ENCODE results near the gene OR2W3.

Gene OR2W3

GRCh38 chr1:247895163-247895637 is at the start of gene OR2W3:
OR2W3 (plus strand) TSS chr1:247895587; CDS start chr1:247895587, 0 bp downstream.
- DNase-seq: no peak

DNA sequence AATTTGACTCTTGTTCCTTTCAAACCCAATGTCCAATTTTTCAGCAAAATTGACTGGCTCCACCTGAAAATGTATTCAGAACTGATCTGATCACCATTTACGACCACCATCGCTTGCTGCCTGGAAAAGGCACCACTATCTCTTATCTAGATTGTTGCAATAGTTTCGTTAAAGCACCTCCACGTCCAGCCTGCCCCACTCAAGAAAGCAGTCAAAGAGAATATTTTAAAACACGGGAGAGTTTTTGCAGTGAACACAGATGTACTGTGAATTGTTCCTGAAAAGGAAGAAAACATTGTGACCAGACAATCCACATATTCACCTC is 49.7 kb upstream of the OR2W3 start:
- DNase-seq: no peak

GRCh38 chr1:247848346-247848745 is 47.0 kb upstream of the OR2W3 start:
- DNase-seq: no peak

GRCh38 chr1:247849616-247850015 is 45.8 kb upstream of the OR2W3 start:
- DNase-seq: no peak

- no peak for DNase-seq
Measured at GRCh38 chr1:247854899-247855545, 40.4 kb upstream of the OR2W3 start.

DNA sequence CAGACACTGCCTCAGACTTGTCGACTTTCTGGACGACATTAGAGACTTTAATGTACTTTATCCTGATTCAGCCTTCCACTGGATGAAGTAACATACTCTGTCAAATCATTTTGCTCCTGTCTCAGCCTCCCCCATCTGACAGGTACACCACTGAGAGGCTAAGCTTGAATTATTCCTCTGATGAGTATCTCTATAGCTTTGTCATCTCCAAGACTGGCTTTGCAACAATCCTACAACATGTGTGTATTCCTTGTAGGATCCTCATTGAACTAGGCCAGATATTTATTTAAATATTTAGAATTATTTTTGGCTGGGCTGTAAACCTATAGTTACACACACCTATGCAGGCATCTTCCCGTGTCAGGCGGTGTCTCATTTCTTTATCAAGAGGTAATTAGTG is 39.5 kb upstream of the OR2W3 start:
- DNase-seq: no peak

DNA sequence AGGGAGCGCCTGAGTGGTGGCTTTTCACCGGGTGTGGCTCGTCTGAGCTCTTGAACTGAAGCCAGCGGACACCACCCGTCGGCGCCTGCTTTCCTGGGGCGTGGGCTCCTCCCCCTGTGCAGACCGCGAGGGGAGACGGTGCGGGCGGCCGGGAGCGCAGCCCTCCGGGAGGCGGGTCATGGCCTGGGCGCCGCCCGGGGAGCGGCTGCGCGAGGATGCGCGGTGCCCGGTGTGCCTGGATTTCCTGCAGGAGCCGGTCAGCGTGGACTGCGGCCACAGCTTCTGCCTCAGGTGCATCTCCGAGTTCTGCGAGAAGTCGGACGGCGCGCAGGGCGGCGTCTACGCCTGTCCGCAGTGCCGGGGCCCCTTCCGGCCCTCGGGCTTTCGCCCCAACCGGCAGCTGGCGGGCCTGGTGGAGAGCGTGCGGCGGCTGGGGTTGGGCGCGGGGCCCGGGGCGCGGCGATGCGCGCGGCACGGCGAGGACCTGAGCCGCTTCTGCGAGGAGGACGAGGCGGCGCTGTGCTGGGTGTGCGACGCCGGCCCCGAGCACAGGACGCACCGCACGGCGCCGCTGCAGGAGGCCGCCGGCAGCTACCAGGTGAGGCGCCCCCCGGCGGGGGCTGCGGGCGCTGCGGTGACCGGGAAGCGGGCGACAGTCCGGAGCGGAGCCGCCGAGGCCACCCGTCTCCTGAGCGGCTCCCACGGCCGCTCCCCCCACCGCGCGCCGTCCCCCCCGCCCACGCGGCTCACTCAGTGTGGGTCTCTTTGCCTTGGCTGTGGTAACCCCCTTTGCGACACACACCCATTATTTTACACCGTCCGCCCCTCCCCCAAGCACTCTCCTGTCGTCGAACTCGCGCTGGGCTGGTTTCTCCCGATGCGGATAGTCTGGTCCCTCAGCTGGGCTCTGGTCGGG is 38.1 kb upstream of the OR2W3 start, which contains the start of gene TRIM58:
TRIM58 (plus strand) TSS at position 119 of the 916 bp plus-strand sequence; CDS start at position 179, 60 bp downstream.
- no peak for DNase-seq

- DNase-seq: no peak
Measured at GRCh38 chr1:247857985-247858619, 37.3 kb upstream of the OR2W3 start.

- no peak for DNase-seq
Measured at GRCh38 chr1:247862756-247863155, 32.6 kb upstream of the OR2W3 start.

DNA sequence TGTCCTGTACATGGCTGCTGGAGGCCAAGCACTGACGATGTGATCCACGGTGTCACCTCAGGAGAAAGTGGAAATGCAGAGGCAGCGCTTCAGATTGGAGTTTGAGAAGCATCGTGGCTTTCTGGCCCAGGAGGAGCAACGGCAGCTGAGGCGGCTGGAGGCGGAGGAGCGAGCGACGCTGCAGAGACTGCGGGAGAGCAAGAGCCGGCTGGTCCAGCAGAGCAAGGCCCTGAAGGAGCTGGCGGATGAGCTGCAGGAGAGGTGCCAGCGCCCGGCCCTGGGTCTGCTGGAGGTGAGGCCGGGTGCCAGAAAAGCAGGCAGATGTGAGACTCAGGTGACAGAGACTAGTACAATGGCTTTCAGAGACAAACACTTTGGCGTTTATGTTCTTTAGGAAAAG is 30.7 kb upstream of the OR2W3 start:
- DNase-seq: no peak

- no peak for DNase-seq
Measured at GRCh38 chr1:247865416-247865815, 30.0 kb upstream of the OR2W3 start.

DNA sequence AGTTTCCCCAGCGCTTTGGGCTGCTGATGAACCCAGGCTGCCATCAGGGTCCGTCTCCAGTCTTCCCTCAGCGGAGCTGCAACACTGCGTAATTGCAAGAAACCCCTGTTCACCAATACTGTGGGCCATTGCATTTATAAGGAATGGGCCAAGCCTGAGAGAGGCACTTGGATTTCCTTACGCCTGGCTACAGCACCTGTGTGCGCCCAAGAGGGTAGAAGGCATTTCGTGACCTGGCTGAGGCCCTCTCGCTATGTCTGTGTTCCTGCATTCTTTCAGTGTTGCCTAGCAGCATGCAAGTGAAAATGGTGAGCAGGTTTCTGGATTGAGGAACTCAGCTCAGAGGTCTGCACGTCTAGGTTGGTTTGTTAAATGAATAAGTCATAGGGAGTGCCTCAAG is 12.0 kb upstream of the OR2W3 start:
- DNase-seq: no peak

GRCh38 chr1:247884797-247885413 is 10.5 kb upstream of the OR2W3 start:
- DNase-seq: no peak

- no peak for DNase-seq
Measured at GRCh38 chr1:247895976-247896375, 589 bp downstream of the OR2W3 start.

DNA sequence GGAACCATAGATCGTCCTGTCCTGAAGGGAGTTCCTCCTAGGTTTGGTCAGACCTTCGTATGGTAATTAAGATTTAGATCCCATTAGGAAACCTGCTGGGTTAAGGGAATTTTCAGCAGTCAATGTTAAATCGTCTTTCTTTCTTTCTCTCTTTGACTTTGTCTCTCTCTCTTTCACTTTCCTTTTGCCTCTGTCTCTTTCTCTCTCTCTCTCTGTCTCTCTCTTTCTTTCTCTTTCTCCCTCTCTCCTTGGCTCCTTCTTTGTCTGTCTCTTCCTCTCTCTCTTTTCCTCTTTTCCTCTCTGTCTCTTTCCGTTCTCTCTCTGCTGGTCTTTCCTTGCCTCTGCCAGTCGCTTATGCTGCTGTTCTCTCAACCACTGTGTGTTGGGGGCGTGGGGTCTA is 8.7 kb downstream of the OR2W3 start:
- DNase-seq: no peak

DNA sequence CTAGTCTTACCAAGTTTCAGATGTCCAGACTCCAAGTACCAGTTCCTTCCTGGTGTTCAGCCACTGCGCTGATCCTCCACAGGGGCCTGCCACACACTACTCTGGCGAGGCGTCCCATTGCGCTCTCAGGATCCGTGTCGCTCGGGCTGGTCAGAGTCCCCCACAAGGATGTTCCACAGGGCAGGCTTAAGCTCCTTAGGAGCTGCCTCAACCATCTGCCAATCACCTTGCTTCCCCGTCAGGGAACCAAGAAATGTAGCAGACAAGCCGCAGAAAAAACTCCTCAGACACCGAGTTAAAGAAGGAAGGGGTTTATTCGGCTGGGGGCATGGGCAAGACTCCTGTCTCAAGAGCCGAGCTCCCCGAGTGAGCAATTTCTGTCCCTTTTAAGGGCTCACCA is 9.8 kb downstream of the OR2W3 start:
- DNase-seq: no peak

- DNase-seq: no peak
Measured at GRCh38 chr1:247905910-247906503, 10.6 kb downstream of the OR2W3 start.

DNA sequence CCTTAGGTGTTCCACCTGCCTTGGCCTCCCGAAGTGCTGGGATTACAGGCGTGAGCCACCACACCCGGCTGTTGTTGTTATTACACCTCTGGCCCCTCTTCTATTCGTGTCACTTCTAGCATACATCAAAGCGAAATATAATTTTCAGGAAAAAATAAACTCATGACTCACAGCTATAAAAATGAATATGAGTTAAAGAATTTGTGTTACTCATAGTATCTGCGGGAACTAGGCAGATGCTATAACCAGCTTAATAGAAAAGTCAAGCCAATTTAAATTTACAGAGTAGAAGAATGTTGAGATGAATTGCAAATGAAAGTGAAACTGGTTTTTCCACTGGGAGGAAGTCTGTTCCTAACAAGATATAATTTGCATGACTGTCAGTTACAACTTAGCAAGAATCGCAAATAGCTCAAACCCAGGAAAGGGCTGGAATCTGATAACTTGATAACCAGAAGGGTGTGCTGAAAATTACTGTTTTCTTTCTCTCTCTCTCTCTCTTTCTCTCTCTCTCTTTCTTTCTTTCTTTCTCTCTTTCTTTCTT is 11.2 kb downstream of the OR2W3 start:
- no peak for DNase-seq

DNA sequence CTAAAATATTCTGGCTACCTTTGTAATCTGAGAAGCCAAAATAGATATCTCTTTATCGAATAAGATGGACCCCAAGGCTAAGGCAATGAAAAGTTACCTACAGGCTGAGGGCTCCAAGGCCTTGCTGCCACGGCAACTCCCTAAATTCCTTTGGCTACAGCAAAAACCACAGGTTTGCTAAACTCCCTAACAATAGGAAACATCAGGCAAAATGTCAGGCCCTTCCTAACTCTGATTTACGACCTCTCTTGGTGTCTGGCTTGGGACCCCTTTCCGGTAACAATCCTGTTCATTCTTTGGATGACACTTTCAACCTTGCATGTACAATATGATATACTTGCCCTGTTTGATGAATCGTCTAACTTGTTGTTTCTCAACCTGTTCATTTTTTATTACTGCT is 13.4 kb downstream of the OR2W3 start:
- no peak for DNase-seq

DNA sequence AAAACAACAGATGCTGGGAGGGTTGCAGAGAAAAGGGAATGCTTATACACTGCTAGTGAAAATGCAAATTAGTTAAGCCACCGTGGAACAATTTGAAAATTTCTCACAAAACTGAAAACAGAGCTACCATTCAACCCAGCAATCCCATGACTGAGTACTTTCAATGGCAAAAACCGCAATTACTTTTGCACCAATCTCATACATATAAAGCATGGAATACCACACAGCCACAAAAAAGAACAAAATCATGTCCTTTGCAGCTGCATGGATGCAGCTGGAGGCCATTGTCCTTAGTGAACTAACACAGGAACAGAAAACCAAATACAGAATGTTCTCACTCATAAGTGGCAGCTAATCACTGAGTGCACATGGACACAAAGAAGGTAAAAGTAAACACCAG is 18.4 kb downstream of the OR2W3 start:
- no peak for DNase-seq

GRCh38 chr1:247914941-247915662 is 19.7 kb downstream of the OR2W3 start:
- peak; percentile 31 for DNase-seq

GRCh38 chr1:247919952-247920351 is 24.6 kb downstream of the OR2W3 start, which contains the start of gene OR2T8:
OR2T8 (plus strand) TSS chr1:247920252; CDS start chr1:247921018, 766 bp downstream.
- no peak for DNase-seq

Data from kidney glomerular epithelial cell (primary cell).